Neural cell (in vitro differentiated cells): ENCODE measurements around the gene RGS9. TPM values are rescaled to one million over a fixed set of nuclear protein-coding genes. Genes with fewer than 3 reads are reported as not detected.
"Not testable (repeated sequence)": the region's sequence is repeated elsewhere in the genome, so short reads cannot be mapped to it uniquely, and the experiment has no call there.

Experiments
- H2AFZ ChIP-seq: fragments of 200-600, 300-800 bp; sonication (generic), shearing (Covaris generic); 2 replicates; pipeline ENCODE4 v1.6.0; 2014; ENCODE audit warnings: low read depth, mild to moderate bottlenecking, antibody characterized with exemption, low read length, moderate library complexity
- H3F3A ChIP-seq: fragments of 200-600 bp; shearing (Covaris generic); 2 replicates; pipeline ENCODE4 v1.6.1; 2016; ENCODE audit warnings: mild to moderate bottlenecking, moderate library complexity, mixed read lengths, antibody characterized with exemption, low read length; ENCODE audit not compliant: insufficient read depth, poor library complexity, severe bottlenecking
- H3K27ac ChIP-seq: fragments of 200-600, 300-800 bp; sonication (generic), shearing (Covaris generic); 2 replicates; pipeline ENCODE4 v1.5.1; 2014; ENCODE audit warnings: mild to moderate bottlenecking, low read length, moderate library complexity
- H3K27me3 ChIP-seq: fragments of 300-800, 200-600 bp; sonication (generic), shearing (Covaris generic); 2 replicates; pipeline ENCODE4 v1.6.0; 2014; ENCODE audit warnings: mild to moderate bottlenecking, low read depth, low read length, moderate library complexity; ENCODE audit not compliant: insufficient read depth
- H3K36me3 ChIP-seq: fragments of 300-800, 200-600 bp; sonication (generic), shearing (Covaris generic); 2 replicates; pipeline ENCODE4 v1.5.1; 2014; ENCODE audit warnings: mild to moderate bottlenecking, antibody characterized with exemption, low read length, moderate library complexity; ENCODE audit not compliant: insufficient read depth
- H3K4me2 ChIP-seq: fragments of 300-800, 200-600 bp; sonication (generic), shearing (Covaris generic); 2 replicates; pipeline ENCODE4 v1.6.0; 2014; ENCODE audit warnings: mild to moderate bottlenecking, low read length
- H3K4me3 ChIP-seq: fragments of 300-800, 200-600 bp; sonication (generic), shearing (Covaris generic); 2 replicates; pipeline ENCODE4 v1.5.1; 2014; ENCODE audit warnings: mild to moderate bottlenecking, low read length, moderate library complexity
- H3K79me2 ChIP-seq: fragments of 200-600 bp; shearing (Covaris generic); replicated peaks from 2 replicates; pipeline ENCODE4 v1.6.0; 2014; ENCODE audit warnings: mild to moderate bottlenecking, low read length, moderate library complexity; ENCODE audit not compliant: insufficient read depth
- H3K9ac ChIP-seq: fragments of 300-800, 200-600 bp; sonication (generic), shearing (Covaris generic); 2 replicates; pipeline ENCODE4 v1.6.1; 2016; ENCODE audit warnings: mild to moderate bottlenecking, low read length, mixed read lengths
- H3K9me2 ChIP-seq: fragments of 200-600 bp; shearing (Covaris generic); 2 replicates; pipeline ENCODE4 v1.6.1; 2016; ENCODE audit warnings: mild to moderate bottlenecking, low read length, mixed read lengths; ENCODE audit not compliant: insufficient read depth
- H3K9me3 ChIP-seq: fragments of 200-600, 300-800 bp; sonication (generic), shearing (Covaris generic); 2 replicates; pipeline ENCODE4 v1.6.1; 2016; ENCODE audit warnings: mild to moderate bottlenecking, mixed run types, low read length, moderate library complexity, mixed read lengths
- H4K20me1 ChIP-seq: fragments of 200-600 bp; shearing (Covaris generic); 2 replicates; pipeline ENCODE4 v1.6.1; 2016; ENCODE audit warnings: mild to moderate bottlenecking, mixed run types; ENCODE audit not compliant: insufficient read depth
- EP300 ChIP-seq: fragments of 450-650 bp; conservative IDR thresholded peaks from 2 replicates; pipeline ENCODE4 v1.6.1; 2014; ENCODE audit warnings: antibody characterized with exemption, mild to moderate bottlenecking, moderate library complexity; ENCODE audit not compliant: poor library complexity, severe bottlenecking
- EZH2 ChIP-seq: fragments of 200-600, 300-800 bp; shearing (Covaris generic), sonication (generic); IDR thresholded peaks from 2 replicates; pipeline ENCODE4 v1.6.1; 2014; ENCODE audit warnings: antibody characterized with exemption, low read length, borderline replicate concordance, mild to moderate bottlenecking; ENCODE audit not compliant: insufficient read depth, poor library complexity, severe bottlenecking
- MXI1 ChIP-seq: fragments of 450-650 bp; conservative IDR thresholded peaks from 2 replicates; pipeline ENCODE4 v1.6.1; 2014; ENCODE audit warnings: antibody characterized with exemption, mild to moderate bottlenecking; ENCODE audit not compliant: poor library complexity, severe bottlenecking
- POLR2AphosphoS5 ChIP-seq: IDR thresholded peaks from 2 replicates; pipeline ENCODE4 v1.6.1; 2012
- RAD21 ChIP-seq: fragments of 450-650 bp; conservative IDR thresholded peaks from 2 replicates; pipeline ENCODE4 v1.6.1; 2014; ENCODE audit warnings: antibody characterized with exemption, mild to moderate bottlenecking, moderate library complexity
- SMC3 ChIP-seq: fragments of 450-650 bp; conservative IDR thresholded peaks from 2 replicates; pipeline ENCODE4 v1.6.1; 2014; ENCODE audit warnings: antibody characterized with exemption, mild to moderate bottlenecking, moderate library complexity; ENCODE audit not compliant: poor library complexity
- TAF1 ChIP-seq: IDR thresholded peaks from 2 replicates; pipeline ENCODE4 v1.6.1; 2012; ENCODE audit warnings: low read depth
- polyA plus RNA-seq: library from polyadenylated mRNA; depleted of rRNA; stranded (reverse); fragments of >200 nt; gene quantifications from 2 replicates; pipeline ENCODE4 v1.2.3, GENCODE V29; 2014
- TF ChIP-seq, protein P1 (sequence below): IDR thresholded peaks from 2 replicates; pipeline ENCODE4 v1.6.1; 2012; ENCODE audit warnings: borderline replicate concordance
- TF ChIP-seq, protein P2 (sequence below): fragments of 450-650 bp; IDR thresholded peaks from 2 replicates; pipeline ENCODE4 v1.5.1; 2014; ENCODE audit warnings: antibody characterized with exemption, mild to moderate bottlenecking, moderate library complexity; ENCODE audit not compliant: poor library complexity, severe bottlenecking

RGS9 gene
- polyA plus RNA-seq, 1 donor from 2014 or later = 6.8 TPM

DNA sequence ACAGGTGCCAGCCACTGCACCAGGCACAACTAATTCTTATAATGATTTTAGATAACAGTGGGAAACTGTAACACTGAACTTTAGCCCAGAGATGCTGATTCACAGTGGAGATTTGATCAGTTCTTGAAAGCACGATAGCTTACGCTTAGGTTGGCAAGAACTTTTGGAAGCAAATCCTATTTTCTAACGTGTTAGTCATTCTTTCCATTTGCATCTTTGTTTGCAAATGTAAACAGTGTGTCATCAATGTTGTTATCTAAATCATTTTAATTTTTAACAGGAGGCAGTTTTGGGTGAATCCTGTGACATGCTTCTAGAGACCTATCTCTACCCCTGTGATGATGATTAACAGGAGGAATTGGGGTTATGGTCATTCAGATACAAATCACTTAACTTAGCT lies 44.9 kb upstream of the RGS9 start:
- Histone ChIP-seq H3K4me3 (no peak overlapping the region), H2AFZ (no peak overlapping the region), H3K9ac (no peak overlapping the region), H3K4me2 (no peak overlapping the region), H3K9me3 (no peaks in the 10 kb centered on the region), H3K79me2 (no peaks in the 10 kb centered on the region), H3K27me3 (no peaks in the 10 kb centered on the region), H3K27ac (no peak overlapping the region), H3K36me3 (no peaks in the 10 kb centered on the region), H4K20me1 (no peaks in the 10 kb centered on the region), H3K9me2 (no peaks in the 10 kb centered on the region), H3F3A (no peaks in the 10 kb centered on the region)
- TF ChIP-seq, protein P1, sequence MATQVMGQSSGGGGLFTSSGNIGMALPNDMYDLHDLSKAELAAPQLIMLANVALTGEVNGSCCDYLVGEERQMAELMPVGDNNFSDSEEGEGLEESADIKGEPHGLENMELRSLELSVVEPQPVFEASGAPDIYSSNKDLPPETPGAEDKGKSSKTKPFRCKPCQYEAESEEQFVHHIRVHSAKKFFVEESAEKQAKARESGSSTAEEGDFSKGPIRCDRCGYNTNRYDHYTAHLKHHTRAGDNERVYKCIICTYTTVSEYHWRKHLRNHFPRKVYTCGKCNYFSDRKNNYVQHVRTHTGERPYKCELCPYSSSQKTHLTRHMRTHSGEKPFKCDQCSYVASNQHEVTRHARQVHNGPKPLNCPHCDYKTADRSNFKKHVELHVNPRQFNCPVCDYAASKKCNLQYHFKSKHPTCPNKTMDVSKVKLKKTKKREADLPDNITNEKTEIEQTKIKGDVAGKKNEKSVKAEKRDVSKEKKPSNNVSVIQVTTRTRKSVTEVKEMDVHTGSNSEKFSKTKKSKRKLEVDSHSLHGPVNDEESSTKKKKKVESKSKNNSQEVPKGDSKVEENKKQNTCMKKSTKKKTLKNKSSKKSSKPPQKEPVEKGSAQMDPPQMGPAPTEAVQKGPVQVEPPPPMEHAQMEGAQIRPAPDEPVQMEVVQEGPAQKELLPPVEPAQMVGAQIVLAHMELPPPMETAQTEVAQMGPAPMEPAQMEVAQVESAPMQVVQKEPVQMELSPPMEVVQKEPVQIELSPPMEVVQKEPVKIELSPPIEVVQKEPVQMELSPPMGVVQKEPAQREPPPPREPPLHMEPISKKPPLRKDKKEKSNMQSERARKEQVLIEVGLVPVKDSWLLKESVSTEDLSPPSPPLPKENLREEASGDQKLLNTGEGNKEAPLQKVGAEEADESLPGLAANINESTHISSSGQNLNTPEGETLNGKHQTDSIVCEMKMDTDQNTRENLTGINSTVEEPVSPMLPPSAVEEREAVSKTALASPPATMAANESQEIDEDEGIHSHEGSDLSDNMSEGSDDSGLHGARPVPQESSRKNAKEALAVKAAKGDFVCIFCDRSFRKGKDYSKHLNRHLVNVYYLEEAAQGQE = no peak
- no peak for TF ChIP-seq TAF1
- TF ChIP-seq RAD21 = no peak
- no peak for TF ChIP-seq EP300

DNA sequence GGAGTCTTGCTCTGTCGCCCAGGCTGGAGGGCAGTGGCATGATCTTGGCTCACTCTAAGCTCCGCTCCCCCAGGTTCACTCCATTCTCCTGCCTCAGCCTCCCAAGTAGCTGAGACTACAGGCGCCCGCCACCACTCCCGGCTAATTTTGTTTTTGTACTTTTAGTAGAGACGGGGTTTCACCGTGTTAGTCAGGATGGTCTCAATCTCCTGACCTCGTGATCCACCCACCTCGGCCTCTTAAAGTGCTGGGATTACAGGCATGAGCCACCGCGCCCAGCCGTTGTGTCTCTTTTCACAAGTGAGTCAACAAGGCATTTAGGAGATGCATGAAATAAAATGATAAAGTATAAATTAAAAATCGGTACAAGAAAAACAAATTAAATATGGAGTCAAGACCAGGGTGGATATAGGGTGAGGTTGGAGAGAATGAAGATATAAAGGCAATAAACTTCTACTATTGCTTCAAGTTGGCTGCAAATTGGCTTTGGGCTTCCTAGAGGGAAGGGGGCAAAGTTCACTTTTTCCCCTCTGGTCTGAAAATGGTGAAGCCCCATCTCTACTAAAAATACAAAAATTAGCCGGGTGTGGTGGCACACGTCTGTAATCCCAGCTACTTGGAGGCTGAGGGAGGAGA lies 44.3 kb upstream of the RGS9 start:
- H3K27me3 ChIP-seq, H3K9ac ChIP-seq, H2AFZ ChIP-seq, H3K9me3 ChIP-seq, H3K36me3 ChIP-seq, H4K20me1 ChIP-seq, H3K4me3 ChIP-seq, H3K4me2 ChIP-seq, H3F3A ChIP-seq, H3K79me2 ChIP-seq, H3K27ac ChIP-seq, H3K9me2 ChIP-seq: not testable (repeated sequence)

DNA sequence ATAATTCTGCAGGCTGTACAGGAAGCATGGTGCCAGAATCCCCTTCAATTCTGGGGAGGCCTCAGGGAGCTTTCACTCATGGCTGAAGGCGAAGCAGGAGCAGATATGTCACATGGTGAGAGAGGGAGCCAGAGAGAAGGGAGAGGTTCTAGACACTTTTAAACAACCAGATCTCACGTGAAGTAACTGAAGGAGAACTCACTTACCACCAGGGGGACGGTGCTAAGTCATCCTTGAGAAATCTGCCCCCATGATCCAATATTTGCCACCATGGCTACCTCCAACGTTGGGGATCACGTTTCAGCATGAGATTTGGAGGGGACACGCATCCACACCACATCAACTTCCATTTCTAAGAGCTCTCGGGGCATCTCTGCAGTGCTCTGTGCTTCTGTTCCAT lies 43.2 kb upstream of the RGS9 start:
- Histone ChIP-seq H3K4me2 (no peak overlapping the region), H3K9me3 (no peaks in the 10 kb centered on the region), H3K9ac (no peak overlapping the region), H3K27me3 (no peaks in the 10 kb centered on the region), H2AFZ (no peak overlapping the region), H3K27ac (no peak overlapping the region), H3K4me3 (no peak overlapping the region), H4K20me1 (no peaks in the 10 kb centered on the region), H3K79me2 (no peaks in the 10 kb centered on the region), H3K9me2 (no peaks in the 10 kb centered on the region), H3F3A (no peaks in the 10 kb centered on the region), H3K36me3 (no peaks in the 10 kb centered on the region)
- no peak for TF ChIP-seq TAF1
- TF ChIP-seq, protein P1 = no peak
- TF ChIP-seq POLR2AphosphoS5 = no peak
- TF ChIP-seq, protein P2, sequence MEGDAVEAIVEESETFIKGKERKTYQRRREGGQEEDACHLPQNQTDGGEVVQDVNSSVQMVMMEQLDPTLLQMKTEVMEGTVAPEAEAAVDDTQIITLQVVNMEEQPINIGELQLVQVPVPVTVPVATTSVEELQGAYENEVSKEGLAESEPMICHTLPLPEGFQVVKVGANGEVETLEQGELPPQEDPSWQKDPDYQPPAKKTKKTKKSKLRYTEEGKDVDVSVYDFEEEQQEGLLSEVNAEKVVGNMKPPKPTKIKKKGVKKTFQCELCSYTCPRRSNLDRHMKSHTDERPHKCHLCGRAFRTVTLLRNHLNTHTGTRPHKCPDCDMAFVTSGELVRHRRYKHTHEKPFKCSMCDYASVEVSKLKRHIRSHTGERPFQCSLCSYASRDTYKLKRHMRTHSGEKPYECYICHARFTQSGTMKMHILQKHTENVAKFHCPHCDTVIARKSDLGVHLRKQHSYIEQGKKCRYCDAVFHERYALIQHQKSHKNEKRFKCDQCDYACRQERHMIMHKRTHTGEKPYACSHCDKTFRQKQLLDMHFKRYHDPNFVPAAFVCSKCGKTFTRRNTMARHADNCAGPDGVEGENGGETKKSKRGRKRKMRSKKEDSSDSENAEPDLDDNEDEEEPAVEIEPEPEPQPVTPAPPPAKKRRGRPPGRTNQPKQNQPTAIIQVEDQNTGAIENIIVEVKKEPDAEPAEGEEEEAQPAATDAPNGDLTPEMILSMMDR = no peak
- TF ChIP-seq EP300 = no peak
- TF ChIP-seq SMC3 = no peak
- TF ChIP-seq RAD21 = no peak
- no peak for TF ChIP-seq MXI1
- no peak for TF ChIP-seq EZH2
